Gastroesophageal sphincter (tissue), 4 donors: Measurements from ENCODE around the gene GC. TPM values are rescaled to one million over a fixed set of nuclear protein-coding genes. Genes with fewer than 3 reads are reported as not detected.
A peak's percentile ranks its signal among the peaks of the same experiment; 100 is the strongest.
"Not testable (repeated sequence)": the region's sequence is repeated elsewhere in the genome, so short reads cannot be mapped to it uniquely, and the experiment has no call there.

Experiments
- ATAC-seq: fragments of 150-250 bp; one replicate; pipeline ENCODE4 v1.9.1; 2016; ENCODE audit warnings: mild to moderate bottlenecking, moderate library complexity
- H3K27ac ChIP-seq, 4 donors: fragments of 200-600 bp; sonication (generic) in 3 of 4; 1 replicate in 3 of 4; 2 replicates in 1 of 4; pipeline ENCODE4 v1.5.1; 2016 to 2019
- H3K27me3 ChIP-seq: fragments of 200-600 bp; sonication (generic); one replicate; pipeline ENCODE4 v1.5.1; 2019
- H3K36me3 ChIP-seq, 2 donors: fragments of 200-600 bp; sonication (generic); one replicate each; pipeline ENCODE4 v1.5.1; 2019; ENCODE audit warnings: control low read depth in 1 of 2
- H3K4me1 ChIP-seq, 3 donors: fragments of 200-600 bp; sonication (generic); 1 replicate in 2 of 3; 2 replicates in 1 of 3; pipeline ENCODE4 v1.5.1; 2016 to 2019; ENCODE audit warnings: control low read depth in 2 of 3
- H3K4me3 ChIP-seq, 2 donors: fragments of 200-600 bp; sonication (generic); one replicate each; pipeline ENCODE4 v1.5.1; 2019; ENCODE audit warnings: mild to moderate bottlenecking in 1 of 2, moderate library complexity in 1 of 2
- H3K9me3 ChIP-seq, 3 donors: fragments of 200-600 bp; sonication (generic); one replicate each; pipeline ENCODE4 v1.5.1; 2017 to 2019; ENCODE audit warnings: control low read depth in 2 of 3
- CTCF ChIP-seq, 4 experiments: fragments of 200-600 bp in 2 of 4; fragments of 450-650 bp in 2 of 4; sonication (generic) in 1 of 4; IDR thresholded peaks; one replicate each; pipeline ENCODE4 v1.5.1; 2017 to 2019; ENCODE audit warnings: antibody characterized with exemption in 4 of 4, mild to moderate bottlenecking in 2 of 4, moderate library complexity in 2 of 4
- EP300 ChIP-seq: sonication (generic); formaldehyde crosslinking; IDR thresholded peaks from one replicate; pipeline ENCODE4 v1.6.1; 2017; ENCODE audit warnings: antibody characterized with exemption, mild to moderate bottlenecking
- POLR2A ChIP-seq, 2 donors: fragments of 450-650 bp; IDR thresholded peaks; one replicate each; pipeline ENCODE4 v1.6.1; 2017; ENCODE audit warnings: antibody characterized with exemption in 2 of 2, mild to moderate bottlenecking in 2 of 2, moderate library complexity in 1 of 2
- POLR2AphosphoS5 ChIP-seq: sonication (generic); formaldehyde crosslinking; IDR thresholded peaks from one replicate; pipeline ENCODE4 v1.6.1; 2017; ENCODE audit warnings: antibody characterized with exemption
- WGBS, 2 donors: methylation state at CpG; one replicate each; pipeline ENCODE4 v1.1.5; 2018; ENCODE audit warnings: low coverage in 1 of 2; 5-methylcytosine and 5-hydroxymethylcytosine counted together
- total RNA-seq, 4 donors: library from RNA; depleted of rRNA; stranded (reverse); fragments of >200 nt; gene quantifications; one replicate each; pipeline ENCODE4 v1.1.0, GENCODE V29; 2016

Gene GC
- total RNA-seq, 4 donors from 2014 or later: 0.62 TPM; not detected in 3

- Histone ChIP-seq H3K27me3 (no peaks in the 10 kb centered on the region), H3K4me1 (no peaks in the 10 kb centered on the region), H3K9me3 (no peaks in the 10 kb centered on the region), H3K27ac (no peak overlapping the region), H3K36me3 (no peaks in the 10 kb centered on the region), H3K4me3 (no peak overlapping the region)
- 75 to 84% methylated on average over 4 of the region's 4 CpGs for WGBS, 2 donors
- TF ChIP-seq EP300 (no peak), POLR2AphosphoS5 (no peak), CTCF (IDR thresholded peaks at IDR 0.05) (no peak), POLR2A (IDR thresholded peaks at IDR 0.05) (no peak)
- ATAC-seq: no peak
Measured at GRCh38 chr4:71749008-71749594, 34.8 kb downstream of the GC start.

- Histone ChIP-seq H3K27me3 (no peaks in the 10 kb centered on the region), H3K4me1 (no peaks in the 10 kb centered on the region), H3K4me3 (no peak overlapping the region), H3K27ac (no peak overlapping the region), H3K36me3 (no peaks in the 10 kb centered on the region), H3K9me3 (no peaks in the 10 kb centered on the region)
- 76% methylated on average over 3 of the region's 3 CpGs; no CpG with 5 or more reads in 1 of the 2 donors for WGBS, 2 donors
- TF ChIP-seq POLR2A (IDR thresholded peaks at IDR 0.05) (no peak), CTCF (IDR thresholded peaks at IDR 0.05) (no peak)
- no peak for ATAC-seq
Measured at GRCh38 chr4:71746379-71746778, 37.5 kb downstream of the GC start.

- H3K9me3 ChIP-seq, H3K4me1 ChIP-seq, H3K27ac ChIP-seq, H3K27me3 ChIP-seq, H3K36me3 ChIP-seq, ATAC-seq, H3K4me3 ChIP-seq: not testable (repeated sequence)
- 100% methylated on average over 2 of the region's 2 CpGs for WGBS, 2 donors
Measured at GRCh38 chr4:71738782-71739181, 45.1 kb downstream of the GC start.

GRCh38 chr4:71732706-71733105 lies 51.2 kb downstream of the GC start:
- Histone ChIP-seq H3K4me3 (no peak overlapping the region), H3K4me1 (no peaks in the 10 kb centered on the region), H3K27me3 (no peaks in the 10 kb centered on the region), H3K27ac (no peak overlapping the region), H3K36me3 (no peaks in the 10 kb centered on the region), H3K9me3 (no peaks in the 10 kb centered on the region)
- ATAC-seq: no peak
- TF ChIP-seq POLR2AphosphoS5: no peak
- peak in 1 of 4 experiments; percentile 13 for TF ChIP-seq CTCF (IDR thresholded peaks at IDR 0.05)
- 75 to 79% methylated on average over 2 of the region's 2 CpGs for WGBS, 2 donors

GRCh38 chr4:71732066-71732465 lies 51.8 kb downstream of the GC start:
- no peak for TF ChIP-seq EP300
- TF ChIP-seq POLR2A (IDR thresholded peaks at IDR 0.05): no peak
- no peak for TF ChIP-seq POLR2AphosphoS5
- TF ChIP-seq CTCF (IDR thresholded peaks at IDR 0.05): no peak
- Histone ChIP-seq H3K4me1 (no peaks in the 10 kb centered on the region), H3K27ac (no peak overlapping the region), H3K4me3 (no peak overlapping the region), H3K9me3 (no peaks in the 10 kb centered on the region), H3K36me3 (no peaks in the 10 kb centered on the region), H3K27me3 (no peaks in the 10 kb centered on the region)
- 100% methylated on average over 1 of the region's 1 CpG; no CpG with 5 or more reads in 1 of the 2 donors for WGBS, 2 donors
- ATAC-seq: no peak
